WTC11 (cell line): ENCODE data around the gene MLXIP. TPM values are rescaled to one million over a fixed set of nuclear protein-coding genes. Genes with fewer than 3 reads are reported as not detected.

ENCODE experiments used
- ATAC-seq: fragments of 200-7000 bp; cut with Tn5 transposase; 2 replicates; pipeline ENCODE4 v1.10.0; 2021; ENCODE audit warnings: mild to moderate bottlenecking, moderate library complexity
- CTCF ChIA-PET: fragments of 300-600 bp; sonication (Branson Sonifier 250); formaldehyde crosslinking; loops from one replicate; lab custom pipeline; 2021; ENCODE audit warnings: antibody characterized with exemption; lab: Charles Lee
- POLR2A ChIA-PET: fragments of 350-600 bp; sonication (Branson Sonifier 250); formaldehyde crosslinking; loops from one replicate; lab custom pipeline; 2021; ENCODE audit warnings: antibody characterized with exemption; lab: Charles Lee
- DNase-seq: peaks from one replicate; pipeline ENCODE4 v3.0.0; 2021; ENCODE audit warnings: low spot score
- H3K27ac Mint-ChIP-seq: 2 replicates; pipeline ENCODE4 v1.8.0; 2021; ENCODE audit warnings: mixed read lengths
- H3K27me3 Mint-ChIP-seq: 2 replicates; pipeline ENCODE4 v1.8.0; 2021; ENCODE audit warnings: low read depth, mild to moderate bottlenecking, moderate library complexity, mixed read lengths
- H3K36me3 Mint-ChIP-seq: 2 replicates; pipeline ENCODE4 v1.8.0; 2021; ENCODE audit warnings: mixed read lengths
- H3K4me1 Mint-ChIP-seq: 2 replicates; pipeline ENCODE4 v1.8.0; 2022; ENCODE audit warnings: mixed read lengths
- H3K4me3 Mint-ChIP-seq: 2 replicates; pipeline ENCODE4 v1.8.0; 2021; ENCODE audit warnings: mild to moderate bottlenecking, moderate library complexity, mixed read lengths
- H3K9me3 Mint-ChIP-seq: 2 replicates; pipeline ENCODE4 v1.8.0; 2021; ENCODE audit warnings: mixed read lengths
- CREM ChIP-seq: sonication (generic); formaldehyde crosslinking; IDR thresholded peaks from 2 replicates; pipeline ENCODE4 v1.8.1; 2022; ENCODE audit warnings: mild to moderate bottlenecking, missing genetic modification reagents, moderate library complexity
- ESRRA ChIP-seq: sonication (generic); formaldehyde crosslinking; IDR thresholded peaks from 2 replicates; pipeline ENCODE4 v1.8.1; 2022; ENCODE audit warnings: mild to moderate bottlenecking, missing genetic modification reagents, borderline replicate concordance
- ETV6 ChIP-seq: sonication (generic); formaldehyde crosslinking; IDR thresholded peaks from 2 replicates; pipeline ENCODE4 v1.8.1; 2022; ENCODE audit warnings: mild to moderate bottlenecking, missing genetic modification reagents
- FOXJ3 ChIP-seq: sonication (generic); formaldehyde crosslinking; IDR thresholded peaks from 2 replicates; pipeline ENCODE4 v1.9.0; 2021; ENCODE audit warnings: missing genetic modification reagents, mild to moderate bottlenecking, borderline replicate concordance
- FOXP1 ChIP-seq: sonication (generic); formaldehyde crosslinking; IDR thresholded peaks from 2 replicates; pipeline ENCODE4 v1.8.0; 2022; ENCODE audit warnings: missing genetic modification reagents, mild to moderate bottlenecking, moderate library complexity, borderline replicate concordance
- KAT7 ChIP-seq: sonication (generic); formaldehyde crosslinking; IDR thresholded peaks from 2 replicates; pipeline ENCODE4 v1.8.1; 2023; ENCODE audit warnings: missing genetic modification reagents, mild to moderate bottlenecking, borderline replicate concordance
- MYBL2 ChIP-seq: sonication (generic); formaldehyde crosslinking; IDR thresholded peaks from 2 replicates; pipeline ENCODE4 v1.8.1; 2023; ENCODE audit warnings: mild to moderate bottlenecking, moderate library complexity, missing genetic modification reagents
- NFATC4 ChIP-seq: fragments of 250-450 bp; sonication (Bioruptor Pico); IDR thresholded peaks from 2 replicates; pipeline ENCODE4 v1.9.0; 2021; ENCODE audit warnings: mild to moderate bottlenecking
- NFYB ChIP-seq: sonication (generic); formaldehyde crosslinking; conservative IDR thresholded peaks from 2 replicates; pipeline ENCODE4 v1.8.0; 2022; ENCODE audit warnings: low read depth, missing genetic modification reagents
- NR3C1 ChIP-seq: sonication (generic); formaldehyde crosslinking; conservative IDR thresholded peaks from 2 replicates; pipeline ENCODE4 v1.8.1; 2023; ENCODE audit warnings: low read depth, mild to moderate bottlenecking, missing genetic modification reagents
- PRRX2 ChIP-seq: fragments of 250-450 bp; sonication (Bioruptor Pico); IDR thresholded peaks from 2 replicates; pipeline ENCODE4 v1.8.0; 2021; ENCODE audit warnings: mild to moderate bottlenecking
- TEAD1 ChIP-seq: sonication (generic); formaldehyde crosslinking; IDR thresholded peaks from 2 replicates; pipeline ENCODE4 v1.8.0; 2022; ENCODE audit warnings: mild to moderate bottlenecking, missing genetic modification reagents
- ZNF263 ChIP-seq: sonication (generic); formaldehyde crosslinking; IDR thresholded peaks from 2 replicates; pipeline ENCODE4 v1.8.1; 2022; ENCODE audit warnings: low read depth, mild to moderate bottlenecking, moderate library complexity, missing genetic modification reagents
- ZNF671 ChIP-seq: fragments of 250-450 bp; sonication (Bioruptor Pico); IDR thresholded peaks from 2 replicates; pipeline ENCODE4 v1.8.0; 2021; ENCODE audit warnings: mild to moderate bottlenecking
- total RNA-seq: library from RNA; stranded (reverse); gene quantifications from 3 replicates; pipeline ENCODE4 v1.2.3, GENCODE V29; 2021
- TF ChIP-seq, protein P1 (sequence below): sonication (generic); formaldehyde crosslinking; IDR thresholded peaks from 2 replicates; pipeline ENCODE4 v1.8.1; 2023; ENCODE audit warnings: mild to moderate bottlenecking, missing genetic modification reagents
- TF ChIP-seq, protein P2 (sequence below): sonication (generic); formaldehyde crosslinking; IDR thresholded peaks from 2 replicates; pipeline ENCODE4 v1.8.0; 2022; ENCODE audit warnings: mild to moderate bottlenecking, missing genetic modification reagents
- TF ChIP-seq, protein P3 (sequence below): sonication (generic); formaldehyde crosslinking; IDR thresholded peaks from 2 replicates; pipeline ENCODE4 v1.8.1; 2023; ENCODE audit warnings: mild to moderate bottlenecking, missing genetic modification reagents, moderate library complexity
- TF ChIP-seq, protein P4 (sequence below): fragments of 250-450 bp; sonication (Bioruptor Pico); IDR thresholded peaks from 2 replicates; pipeline ENCODE4 v2.1.2; 2022; ENCODE audit warnings: mild to moderate bottlenecking, moderate library complexity
- TF ChIP-seq, protein P5 (sequence below): sonication (generic); formaldehyde crosslinking; IDR thresholded peaks from 2 replicates; pipeline ENCODE4 v1.8.1; 2023; ENCODE audit warnings: mild to moderate bottlenecking, missing genetic modification reagents, moderate library complexity
- TF ChIP-seq, protein P6 (sequence below): fragments of 250-450 bp; sonication (Bioruptor Pico); IDR thresholded peaks from 2 replicates; pipeline ENCODE4 v1.9.0; 2021; ENCODE audit warnings: mild to moderate bottlenecking
- TF ChIP-seq, protein P7 (sequence below): fragments of 250-450 bp; sonication (Bioruptor Pico); IDR thresholded peaks from 2 replicates; pipeline ENCODE4 v1.9.0; 2021; ENCODE audit warnings: moderate library complexity, mild to moderate bottlenecking, inconsistent platforms, borderline replicate concordance
- TF ChIP-seq, protein P8 (sequence below): fragments of 200-600 bp; IDR thresholded peaks from 2 replicates; pipeline ENCODE4 v1.8.0; 2022; ENCODE audit warnings: antibody characterized with exemption
- TF ChIP-seq, protein P9 (sequence below): sonication (generic); formaldehyde crosslinking; IDR thresholded peaks from 2 replicates; pipeline ENCODE4 v1.8.1; 2022; ENCODE audit warnings: mild to moderate bottlenecking, missing genetic modification reagents, moderate library complexity, borderline replicate concordance

The MLXIP gene
- total RNA-seq, 1 experiment from 2014 or later = 49.4 TPM

DNA sequence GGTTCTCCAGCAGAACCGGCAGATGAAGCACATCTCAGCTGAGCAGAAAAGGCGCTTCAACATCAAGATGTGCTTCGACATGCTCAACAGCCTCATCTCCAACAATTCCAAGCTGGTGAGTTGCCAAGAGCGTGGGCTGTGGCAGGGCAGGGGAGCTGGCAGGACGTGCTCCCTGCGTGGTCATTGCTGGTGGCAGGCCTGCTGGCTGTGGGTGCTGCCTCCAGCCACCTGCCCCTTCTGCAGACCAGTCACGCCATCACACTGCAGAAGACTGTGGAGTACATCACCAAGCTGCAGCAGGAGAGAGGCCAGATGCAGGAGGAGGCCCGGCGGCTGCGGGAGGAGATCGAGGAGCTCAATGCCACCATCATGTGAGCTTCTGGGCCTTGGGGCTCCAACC lies 59.6 kb downstream of the MLXIP start:
- POLR2A ChIA-PET = interaction anchor here (1.1 kb wide), 1 partner anchor 88 kb away, joined by 4 read pairs; the partner anchor contains the start of gene DIABLO
- no peak for TF ChIP-seq KAT7 (CRISPR knock-in tag)
- TF ChIP-seq PRRX2 (CRISPR knock-in tag) = no peak
- TF ChIP-seq TEAD1 (CRISPR knock-in tag) = no peak
- TF ChIP-seq ZNF263 (CRISPR knock-in tag) = no peak
- TF ChIP-seq, protein P1, sequence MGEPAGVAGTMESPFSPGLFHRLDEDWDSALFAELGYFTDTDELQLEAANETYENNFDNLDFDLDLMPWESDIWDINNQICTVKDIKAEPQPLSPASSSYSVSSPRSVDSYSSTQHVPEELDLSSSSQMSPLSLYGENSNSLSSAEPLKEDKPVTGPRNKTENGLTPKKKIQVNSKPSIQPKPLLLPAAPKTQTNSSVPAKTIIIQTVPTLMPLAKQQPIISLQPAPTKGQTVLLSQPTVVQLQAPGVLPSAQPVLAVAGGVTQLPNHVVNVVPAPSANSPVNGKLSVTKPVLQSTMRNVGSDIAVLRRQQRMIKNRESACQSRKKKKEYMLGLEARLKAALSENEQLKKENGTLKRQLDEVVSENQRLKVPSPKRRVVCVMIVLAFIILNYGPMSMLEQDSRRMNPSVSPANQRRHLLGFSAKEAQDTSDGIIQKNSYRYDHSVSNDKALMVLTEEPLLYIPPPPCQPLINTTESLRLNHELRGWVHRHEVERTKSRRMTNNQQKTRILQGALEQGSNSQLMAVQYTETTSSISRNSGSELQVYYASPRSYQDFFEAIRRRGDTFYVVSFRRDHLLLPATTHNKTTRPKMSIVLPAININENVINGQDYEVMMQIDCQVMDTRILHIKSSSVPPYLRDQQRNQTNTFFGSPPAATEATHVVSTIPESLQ (CRISPR knock-in tag) = no peak
- no peak for TF ChIP-seq ETV6 (CRISPR knock-in tag)
- TF ChIP-seq, protein P2, sequence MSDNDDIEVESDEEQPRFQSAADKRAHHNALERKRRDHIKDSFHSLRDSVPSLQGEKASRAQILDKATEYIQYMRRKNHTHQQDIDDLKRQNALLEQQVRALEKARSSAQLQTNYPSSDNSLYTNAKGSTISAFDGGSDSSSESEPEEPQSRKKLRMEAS (CRISPR knock-in tag) = no peak
- no peak for ATAC-seq

DNA sequence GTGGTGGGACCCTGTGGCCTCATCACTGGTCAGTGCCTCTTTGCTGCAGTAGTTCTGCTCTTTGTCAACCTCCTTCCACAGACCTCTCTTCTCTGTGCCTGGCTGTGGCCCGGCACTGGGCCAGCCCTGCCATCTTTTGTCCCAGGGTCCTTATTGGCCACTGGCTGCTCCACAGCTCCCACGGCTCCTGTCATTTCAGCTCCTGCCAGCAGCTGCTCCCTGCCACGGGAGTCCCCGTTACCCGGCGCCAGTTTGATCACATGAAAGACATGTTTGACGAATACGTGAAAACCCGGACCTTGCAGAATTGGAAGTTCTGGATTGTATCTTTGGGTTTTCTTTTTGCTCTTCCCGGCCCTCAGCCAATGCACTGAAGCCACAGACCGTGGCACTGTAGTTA lies 60.1 kb downstream of the MLXIP start:
- no peak overlapping the region for H3K4me3 Mint-ChIP-seq
- ChIA-PET CTCF (interaction anchor here (0.8 to 1.9 kb wide), 13 partner anchors 9 to 84 kb away, joined by 3 to 32 read pairs (median 5); partner anchors contain the start of gene LRRC43), POLR2A (no interaction called here)
- 0 out of 2 replicates have a peak, but pooled peaks cover 6% of the 10 kb centered on the region for H3K4me1 Mint-ChIP-seq
- H3K27ac Mint-ChIP-seq = no peak overlapping the region
- DNase-seq (no peak), ATAC-seq (no peak)
- H3K27me3 Mint-ChIP-seq = no peaks in the 10 kb centered on the region; the same call in 1 of the 2 replicates
- peaks cover 13% of the 10 kb centered on the region for H3K9me3 Mint-ChIP-seq
- H3K36me3 Mint-ChIP-seq = peaks cover 44% of the 10 kb centered on the region
- TF ChIP-seq NFATC4 (CRISPR knock-in tag) = no peak
- TF ChIP-seq NR3C1 = no peak
- TF ChIP-seq, protein P3, sequence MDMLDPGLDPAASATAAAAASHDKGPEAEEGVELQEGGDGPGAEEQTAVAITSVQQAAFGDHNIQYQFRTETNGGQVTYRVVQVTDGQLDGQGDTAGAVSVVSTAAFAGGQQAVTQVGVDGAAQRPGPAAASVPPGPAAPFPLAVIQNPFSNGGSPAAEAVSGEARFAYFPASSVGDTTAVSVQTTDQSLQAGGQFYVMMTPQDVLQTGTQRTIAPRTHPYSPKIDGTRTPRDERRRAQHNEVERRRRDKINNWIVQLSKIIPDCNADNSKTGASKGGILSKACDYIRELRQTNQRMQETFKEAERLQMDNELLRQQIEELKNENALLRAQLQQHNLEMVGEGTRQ = no peak
- TF ChIP-seq PRRX2 (CRISPR knock-in tag) = no peak
- no peak for TF ChIP-seq MYBL2 (CRISPR knock-in tag)
- no peak for TF ChIP-seq NFYB (CRISPR knock-in tag)
- TF ChIP-seq, protein P4, sequence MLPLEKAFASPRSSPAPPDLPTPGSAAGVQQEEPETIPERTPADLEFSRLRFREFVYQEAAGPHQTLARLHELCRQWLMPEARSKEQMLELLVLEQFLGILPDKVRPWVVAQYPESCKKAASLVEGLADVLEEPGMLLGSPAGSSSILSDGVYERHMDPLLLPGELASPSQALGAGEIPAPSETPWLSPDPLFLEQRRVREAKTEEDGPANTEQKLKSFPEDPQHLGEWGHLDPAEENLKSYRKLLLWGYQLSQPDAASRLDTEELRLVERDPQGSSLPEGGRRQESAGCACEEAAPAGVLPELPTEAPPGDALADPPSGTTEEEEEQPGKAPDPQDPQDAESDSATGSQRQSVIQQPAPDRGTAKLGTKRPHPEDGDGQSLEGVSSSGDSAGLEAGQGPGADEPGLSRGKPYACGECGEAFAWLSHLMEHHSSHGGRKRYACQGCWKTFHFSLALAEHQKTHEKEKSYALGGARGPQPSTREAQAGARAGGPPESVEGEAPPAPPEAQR (CRISPR knock-in tag) = no peak
- TF ChIP-seq, protein P5, sequence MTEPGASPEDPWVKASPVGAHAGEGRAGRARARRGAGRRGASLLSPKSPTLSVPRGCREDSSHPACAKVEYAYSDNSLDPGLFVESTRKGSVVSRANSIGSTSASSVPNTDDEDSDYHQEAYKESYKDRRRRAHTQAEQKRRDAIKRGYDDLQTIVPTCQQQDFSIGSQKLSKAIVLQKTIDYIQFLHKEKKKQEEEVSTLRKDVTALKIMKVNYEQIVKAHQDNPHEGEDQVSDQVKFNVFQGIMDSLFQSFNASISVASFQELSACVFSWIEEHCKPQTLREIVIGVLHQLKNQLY (CRISPR knock-in tag) = no peak
- TF ChIP-seq CREM = no peak
- TF ChIP-seq FOXJ3 = no peak
- TF ChIP-seq, protein P6, sequence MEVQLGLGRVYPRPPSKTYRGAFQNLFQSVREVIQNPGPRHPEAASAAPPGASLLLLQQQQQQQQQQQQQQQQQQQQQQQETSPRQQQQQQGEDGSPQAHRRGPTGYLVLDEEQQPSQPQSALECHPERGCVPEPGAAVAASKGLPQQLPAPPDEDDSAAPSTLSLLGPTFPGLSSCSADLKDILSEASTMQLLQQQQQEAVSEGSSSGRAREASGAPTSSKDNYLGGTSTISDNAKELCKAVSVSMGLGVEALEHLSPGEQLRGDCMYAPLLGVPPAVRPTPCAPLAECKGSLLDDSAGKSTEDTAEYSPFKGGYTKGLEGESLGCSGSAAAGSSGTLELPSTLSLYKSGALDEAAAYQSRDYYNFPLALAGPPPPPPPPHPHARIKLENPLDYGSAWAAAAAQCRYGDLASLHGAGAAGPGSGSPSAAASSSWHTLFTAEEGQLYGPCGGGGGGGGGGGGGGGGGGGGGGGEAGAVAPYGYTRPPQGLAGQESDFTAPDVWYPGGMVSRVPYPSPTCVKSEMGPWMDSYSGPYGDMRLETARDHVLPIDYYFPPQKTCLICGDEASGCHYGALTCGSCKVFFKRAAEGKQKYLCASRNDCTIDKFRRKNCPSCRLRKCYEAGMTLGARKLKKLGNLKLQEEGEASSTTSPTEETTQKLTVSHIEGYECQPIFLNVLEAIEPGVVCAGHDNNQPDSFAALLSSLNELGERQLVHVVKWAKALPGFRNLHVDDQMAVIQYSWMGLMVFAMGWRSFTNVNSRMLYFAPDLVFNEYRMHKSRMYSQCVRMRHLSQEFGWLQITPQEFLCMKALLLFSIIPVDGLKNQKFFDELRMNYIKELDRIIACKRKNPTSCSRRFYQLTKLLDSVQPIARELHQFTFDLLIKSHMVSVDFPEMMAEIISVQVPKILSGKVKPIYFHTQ (CRISPR knock-in tag) = no peak
- TF ChIP-seq, protein P7, sequence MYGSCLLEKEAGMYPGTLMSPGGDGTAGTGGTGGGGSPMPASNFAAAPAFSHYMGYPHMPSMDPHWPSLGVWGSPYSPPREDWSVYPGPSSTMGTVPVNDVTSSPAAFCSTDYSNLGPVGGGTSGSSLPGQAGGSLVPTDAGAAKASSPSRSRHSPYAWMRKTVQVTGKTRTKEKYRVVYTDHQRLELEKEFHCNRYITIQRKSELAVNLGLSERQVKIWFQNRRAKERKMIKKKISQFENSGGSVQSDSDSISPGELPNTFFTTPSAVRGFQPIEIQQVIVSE (CRISPR knock-in tag) = no peak
- TF ChIP-seq ESRRA (CRISPR knock-in tag) = no peak
- TF ChIP-seq ZNF671 (CRISPR knock-in tag) = no peak
- TF ChIP-seq, protein P8, sequence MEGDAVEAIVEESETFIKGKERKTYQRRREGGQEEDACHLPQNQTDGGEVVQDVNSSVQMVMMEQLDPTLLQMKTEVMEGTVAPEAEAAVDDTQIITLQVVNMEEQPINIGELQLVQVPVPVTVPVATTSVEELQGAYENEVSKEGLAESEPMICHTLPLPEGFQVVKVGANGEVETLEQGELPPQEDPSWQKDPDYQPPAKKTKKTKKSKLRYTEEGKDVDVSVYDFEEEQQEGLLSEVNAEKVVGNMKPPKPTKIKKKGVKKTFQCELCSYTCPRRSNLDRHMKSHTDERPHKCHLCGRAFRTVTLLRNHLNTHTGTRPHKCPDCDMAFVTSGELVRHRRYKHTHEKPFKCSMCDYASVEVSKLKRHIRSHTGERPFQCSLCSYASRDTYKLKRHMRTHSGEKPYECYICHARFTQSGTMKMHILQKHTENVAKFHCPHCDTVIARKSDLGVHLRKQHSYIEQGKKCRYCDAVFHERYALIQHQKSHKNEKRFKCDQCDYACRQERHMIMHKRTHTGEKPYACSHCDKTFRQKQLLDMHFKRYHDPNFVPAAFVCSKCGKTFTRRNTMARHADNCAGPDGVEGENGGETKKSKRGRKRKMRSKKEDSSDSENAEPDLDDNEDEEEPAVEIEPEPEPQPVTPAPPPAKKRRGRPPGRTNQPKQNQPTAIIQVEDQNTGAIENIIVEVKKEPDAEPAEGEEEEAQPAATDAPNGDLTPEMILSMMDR = no peak
- TF ChIP-seq FOXP1 (CRISPR knock-in tag) = no peak
- TF ChIP-seq, protein P9, sequence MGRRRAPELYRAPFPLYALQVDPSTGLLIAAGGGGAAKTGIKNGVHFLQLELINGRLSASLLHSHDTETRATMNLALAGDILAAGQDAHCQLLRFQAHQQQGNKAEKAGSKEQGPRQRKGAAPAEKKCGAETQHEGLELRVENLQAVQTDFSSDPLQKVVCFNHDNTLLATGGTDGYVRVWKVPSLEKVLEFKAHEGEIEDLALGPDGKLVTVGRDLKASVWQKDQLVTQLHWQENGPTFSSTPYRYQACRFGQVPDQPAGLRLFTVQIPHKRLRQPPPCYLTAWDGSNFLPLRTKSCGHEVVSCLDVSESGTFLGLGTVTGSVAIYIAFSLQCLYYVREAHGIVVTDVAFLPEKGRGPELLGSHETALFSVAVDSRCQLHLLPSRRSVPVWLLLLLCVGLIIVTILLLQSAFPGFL (CRISPR knock-in tag) = no peak

More for the DNA sequence above, 59.6 kb downstream of the MLXIP start:
- peaks cover 9% of the 10 kb centered on the region; the same call in 1 of the 2 replicates for H3K9me3 Mint-ChIP-seq
- H3K4me1 Mint-ChIP-seq = 0 out of 2 replicates have a peak, but pooled peaks cover 6% of the 10 kb centered on the region
- peaks cover 44% of the 10 kb centered on the region for H3K36me3 Mint-ChIP-seq
- no peaks in the 10 kb centered on the region; the same call in 1 of the 2 replicates for H3K27me3 Mint-ChIP-seq
- H3K4me3 Mint-ChIP-seq = no peak overlapping the region
- CTCF ChIA-PET = interaction anchor here (0.6 to 1.9 kb wide), 28 partner anchors 7 to 332 kb away, joined by 3 to 32 read pairs (median 4); partner anchors contain the start of genes B3GNT4, CFAP251 and LRRC43
- H3K27ac Mint-ChIP-seq = no peak overlapping the region
- no peak for DNase-seq
